OCI-LY7 (cell line): ENCODE measurements around the gene GBF1. TPM values are rescaled to one million over a fixed set of nuclear protein-coding genes. Genes with fewer than 3 reads are reported as not detected.
"Not testable (repeated sequence)": the region's sequence is repeated elsewhere in the genome, so short reads cannot be mapped to it uniquely, and the experiment has no call there.

ENCODE experiments used
- BruUV-seq: library from RNA; stranded (reverse); fragments of 400-500 nt; replicated peaks from 2 replicates; lab custom pipeline; 2021; lab: Mats Ljungman, UMichigan
- CTCF ChIA-PET: fragments of 300-600 bp; sonication (Branson Sonifier 250); formaldehyde crosslinking; loops from one replicate; lab custom pipeline; 2022; ENCODE audit warnings: antibody characterized with exemption; ENCODE audit not compliant: unreplicated experiment; lab: Charles Lee
- POLR2A ChIA-PET: fragments of 300-600 bp; sonication (Branson Sonifier 250); formaldehyde crosslinking; loops from one replicate; lab custom pipeline; 2022; ENCODE audit warnings: antibody characterized with exemption; lab: Charles Lee
- DNase-seq: peaks from one replicate; pipeline ENCODE4 v3.0.0-alpha.2; 2015; ENCODE audit warnings: low spot score
- H2AFZ ChIP-seq: fragments of 200-600 bp; sonication (generic), shearing (Covaris generic); 2 replicates; pipeline ENCODE4 v1.6.1; 2014; ENCODE audit warnings: mild to moderate bottlenecking, antibody characterized with exemption, low read length, moderate library complexity
- H3K27ac ChIP-seq: fragments of 200-600 bp; sonication (generic); 2 replicates; pipeline ENCODE4 v1.5.1; 2014; ENCODE audit warnings: mixed run types, low read depth, mild to moderate bottlenecking, moderate library complexity, low read length, inconsistent platforms; ENCODE audit not compliant: poor library complexity, severe bottlenecking
- H3K36me3 ChIP-seq: fragments of 200-600 bp; sonication (generic); 2 replicates; pipeline ENCODE4 v1.6.1; 2014; ENCODE audit warnings: mild to moderate bottlenecking, antibody characterized with exemption, low read length, moderate library complexity, mixed read lengths; ENCODE audit not compliant: insufficient read depth
- H3K4me1 ChIP-seq: fragments of 200-600 bp; sonication (generic); 2 replicates; pipeline ENCODE4 v1.5.1; 2014; ENCODE audit warnings: mild to moderate bottlenecking, low read length; ENCODE audit not compliant: insufficient read depth, poor library complexity, severe bottlenecking
- H3K4me2 ChIP-seq: fragments of 200-600 bp; sonication (generic); 2 replicates; pipeline ENCODE4 v1.6.1; 2014; ENCODE audit warnings: mild to moderate bottlenecking, low read length
- H3K4me3 ChIP-seq: fragments of 200-600 bp; sonication (generic); 2 replicates; pipeline ENCODE4 v1.5.1; 2014; ENCODE audit warnings: mild to moderate bottlenecking, low read depth, low read length; ENCODE audit not compliant: poor library complexity, severe bottlenecking
- H3K79me2 ChIP-seq: fragments of 200-600 bp; sonication (generic); 2 replicates; pipeline ENCODE4 v1.6.1; 2016; ENCODE audit warnings: low read depth, mild to moderate bottlenecking, low read length, moderate library complexity, mixed read lengths; ENCODE audit not compliant: insufficient read depth
- H3K9me2 ChIP-seq: fragments of 200-600 bp; sonication (generic); 2 replicates; pipeline ENCODE4 v1.6.1; 2016; ENCODE audit warnings: mild to moderate bottlenecking, low read length, mixed read lengths; ENCODE audit not compliant: insufficient read depth
- H3K9me3 ChIP-seq: fragments of 200-600 bp; sonication (generic); 2 replicates; pipeline ENCODE4 v1.6.1; 2014; ENCODE audit warnings: mild to moderate bottlenecking, mixed run types, low read length, mixed read lengths
- H4K20me1 ChIP-seq: fragments of 200-600 bp; sonication (generic); 2 replicates; pipeline ENCODE4 v1.6.1; 2014; ENCODE audit warnings: mild to moderate bottlenecking, antibody characterized with exemption, low read length, moderate library complexity, mixed read lengths; ENCODE audit not compliant: insufficient read depth
- CTCF ChIP-seq: fragments of 200-600 bp; sonication (generic); conservative IDR thresholded peaks from 2 replicates; pipeline ENCODE4 v1.5.1; 2014; ENCODE audit warnings: mild to moderate bottlenecking, antibody characterized with exemption, low read length, moderate library complexity, mixed read lengths
- EZH2phosphoT487 ChIP-seq: fragments of 200-600 bp; sonication (generic); IDR thresholded peaks from 2 replicates; pipeline ENCODE4 v1.6.1; 2018; ENCODE audit warnings: low read depth, borderline replicate concordance, mild to moderate bottlenecking, mixed run types, antibody characterized with exemption, low read length, moderate library complexity, mixed read lengths
- intact Hi-C: fragments of 100-400 bp; cut with micrococcal nuclease; formaldehyde crosslinking; loops from one replicate; pipeline ENCODE4 v1.10.0; 2022; ENCODE audit not compliant: unreplicated experiment
- total RNA-seq, 2 experiments: library from RNA; depleted of rRNA in 1 of 2; stranded (reverse); fragments of >200 nt in 1 of 2; shearing (Covaris generic) in 1 of 2; gene quantifications; 2 replicates each; pipeline ENCODE4 v1.2.3, GENCODE V29; 2014 to 2022

Gene GBF1
- total RNA-seq, 2 experiments from 2014 or later: 17.8 to 33.4 TPM

GRCh38 chr10:102301332-102301731 is 56.0 kb downstream of the GBF1 start:
- H3K4me2 ChIP-seq, H3K9me3 ChIP-seq, H2AFZ ChIP-seq, H3K4me1 ChIP-seq, CTCF ChIA-PET, H3K79me2 ChIP-seq, H3K36me3 ChIP-seq, H4K20me1 ChIP-seq, BruUV-seq, DNase-seq, POLR2A ChIA-PET, H3K4me3 ChIP-seq, H3K9me2 ChIP-seq, intact Hi-C loops, H3K27ac ChIP-seq: not testable (repeated sequence)

- Histone ChIP-seq H3K4me2 (no peak overlapping the region), H2AFZ (no peak overlapping the region), H3K36me3 (no peaks in the 10 kb centered on the region; the same call in 1 of the 2 replicates), H3K4me3 (no peak overlapping the region), H3K27ac (no peak overlapping the region), H3K9me3 (no peaks in the 10 kb centered on the region), H3K79me2 (no peaks in the 10 kb centered on the region), H4K20me1 (no peaks in the 10 kb centered on the region), H3K4me1 (no peaks in the 10 kb centered on the region), H3K9me2 (no peaks in the 10 kb centered on the region)
- TF ChIP-seq EZH2phosphoT487: no peak
- TF ChIP-seq CTCF: no peak
- intact Hi-C loops: no loop called here
- DNase-seq: no peak
- ChIA-PET POLR2A (interaction anchor here (1.0 kb wide), 1 partner anchor 16 kb away, joined by 4 read pairs; no protein-coding TSS in a partner anchor), CTCF (interaction anchor here (0.6 kb wide), 1 partner anchor 133 kb away, joined by 3 read pairs; no protein-coding TSS in a partner anchor)
- BruUV-seq: no TSS peak
These were observed 57.3 kb downstream of the GBF1 start for GRCh38 chr10:102302611-102303010.

GRCh38 chr10:102306006-102306405 is 60.7 kb downstream of the GBF1 start:
- H3K9me2 ChIP-seq: no peaks in the 10 kb centered on the region
- no peaks in the 10 kb centered on the region for H4K20me1 ChIP-seq
- no peak overlapping the region for H2AFZ ChIP-seq
- CTCF ChIA-PET: no interaction called here
- no peak for DNase-seq
- no peaks in the 10 kb centered on the region for H3K9me3 ChIP-seq
- H3K4me2 ChIP-seq: no peak overlapping the region
- H3K4me1 ChIP-seq: no peaks in the 10 kb centered on the region
- TF ChIP-seq CTCF: no peak
- TF ChIP-seq EZH2phosphoT487: no peak
- no TSS peak for BruUV-seq
- no peak overlapping the region for H3K27ac ChIP-seq
- H3K79me2 ChIP-seq: no peaks in the 10 kb centered on the region
- no peak overlapping the region for H3K4me3 ChIP-seq
- intact Hi-C loops: no loop called here
- POLR2A ChIA-PET: interaction anchor here (1.0 kb wide), 1 partner anchor 17 kb away, joined by 3 read pairs; no protein-coding TSS in a partner anchor
- no peaks in the 10 kb centered on the region for H3K36me3 ChIP-seq
